Suprapubic skin (tissue), 3 donors: Measurements from ENCODE around the gene MECR.

Experiments used
- CTCF ChIP-seq, 2 donors: fragments of 200-600 bp in 1 of 2; fragments of 450-650 bp in 1 of 2; sonication (generic) in 1 of 2; IDR thresholded peaks; one replicate each; pipeline ENCODE4 v1.5.1; 2016 to 2019; ENCODE audit warnings: antibody characterized with exemption in 2 of 2, mild to moderate bottlenecking in 1 of 2, moderate library complexity in 1 of 2
- POLR2A ChIP-seq, 2 donors: fragments of 450-650 bp; IDR thresholded peaks; one replicate each; pipeline ENCODE4 v1.6.1; 2017; ENCODE audit warnings: antibody characterized with exemption in 2 of 2, mild to moderate bottlenecking in 2 of 2, moderate library complexity in 2 of 2

GRCh38 chr1:29186252-29186651 is 44.5 kb downstream of the MECR start:
- TF ChIP-seq POLR2A (IDR thresholded peaks at IDR 0.05) (no peak), CTCF (IDR thresholded peaks at IDR 0.05) (no peak)
